Raji (cell line): ENCODE data around the gene PPHLN1.

Source experiments
- POLR2A ChIP-seq: IDR thresholded peaks from 2 replicates; pipeline ENCODE4 v1.6.1; 2011; ENCODE audit warnings: low read depth, low read length, control low read depth; ENCODE audit not compliant: insufficient read depth

The PPHLN1 gene

DNA sequence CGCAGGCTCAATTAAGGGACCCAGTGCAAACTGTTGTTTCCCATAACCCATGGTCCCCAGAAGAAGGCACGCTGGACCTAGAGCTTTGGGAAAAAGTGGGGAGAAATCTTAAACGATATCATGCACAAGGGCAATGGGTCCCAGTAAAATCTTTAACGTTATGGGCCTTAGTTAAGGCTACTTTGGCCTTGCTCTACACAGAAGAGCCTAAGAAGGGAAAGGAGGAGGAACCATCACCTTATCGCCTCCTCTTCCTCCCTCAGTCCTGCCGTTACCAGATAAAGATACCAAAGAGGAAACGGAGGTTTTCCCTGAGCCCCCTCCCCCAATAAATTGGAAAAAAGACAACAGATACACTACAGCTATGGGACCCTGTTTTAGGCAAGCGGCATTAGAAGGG is 116.9 kb downstream of the PPHLN1 start:
- no peak for TF ChIP-seq POLR2A

DNA sequence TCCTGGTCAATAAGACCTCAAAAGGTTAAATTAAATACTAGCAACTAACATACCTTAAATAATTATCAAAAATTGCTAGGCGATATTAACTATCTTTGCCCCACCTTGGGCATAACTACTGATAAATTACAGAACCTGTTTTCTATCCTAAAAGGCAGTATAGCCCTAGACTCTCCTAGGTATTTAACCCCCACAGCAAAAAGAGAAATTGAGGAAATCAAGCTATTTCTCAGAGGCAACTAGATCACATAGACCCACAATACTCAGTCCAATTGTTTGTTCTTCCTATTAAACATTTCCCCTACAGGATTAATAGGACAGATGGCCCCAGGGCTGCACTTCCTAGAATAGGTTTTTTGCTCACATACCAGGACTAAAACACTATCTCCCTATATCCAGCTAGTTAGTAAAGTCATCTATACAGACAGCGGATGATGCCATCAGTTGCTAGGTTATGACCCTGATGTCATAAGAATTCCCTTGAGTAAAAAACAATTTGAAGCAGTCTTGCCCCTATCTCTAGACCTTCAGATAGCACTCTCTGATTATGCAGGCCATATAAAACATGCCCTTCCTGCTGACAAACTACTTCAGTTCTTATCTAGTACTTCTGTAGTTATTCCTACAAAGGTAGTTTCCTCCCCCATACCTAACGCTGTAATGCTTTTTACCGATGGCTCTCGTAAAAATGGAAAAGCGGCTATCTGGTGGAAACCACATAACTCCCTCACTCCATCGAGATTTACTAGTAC is 118.4 kb downstream of the PPHLN1 start:
- TF ChIP-seq POLR2A, result no peak

DNA sequence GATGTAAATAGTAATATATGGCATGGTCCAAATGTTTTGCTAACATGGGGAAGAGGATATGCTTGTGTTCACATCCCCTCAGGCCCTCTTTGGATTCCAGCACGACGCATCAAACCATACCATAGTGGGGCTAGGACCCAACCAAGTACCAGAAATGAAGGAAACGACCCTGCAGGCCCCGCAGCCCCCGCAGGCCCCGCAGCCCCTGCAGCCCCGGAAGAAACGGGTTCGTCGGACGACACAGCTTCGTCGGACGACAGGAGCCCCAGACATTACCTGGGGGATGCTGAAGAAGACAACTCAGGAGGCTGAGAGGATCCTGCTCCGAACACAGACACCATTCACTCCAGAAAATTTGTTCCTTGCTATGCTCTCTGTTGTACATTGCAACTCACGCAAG is 119.9 kb downstream of the PPHLN1 start:
- TF ChIP-seq POLR2A, result no peak

DNA sequence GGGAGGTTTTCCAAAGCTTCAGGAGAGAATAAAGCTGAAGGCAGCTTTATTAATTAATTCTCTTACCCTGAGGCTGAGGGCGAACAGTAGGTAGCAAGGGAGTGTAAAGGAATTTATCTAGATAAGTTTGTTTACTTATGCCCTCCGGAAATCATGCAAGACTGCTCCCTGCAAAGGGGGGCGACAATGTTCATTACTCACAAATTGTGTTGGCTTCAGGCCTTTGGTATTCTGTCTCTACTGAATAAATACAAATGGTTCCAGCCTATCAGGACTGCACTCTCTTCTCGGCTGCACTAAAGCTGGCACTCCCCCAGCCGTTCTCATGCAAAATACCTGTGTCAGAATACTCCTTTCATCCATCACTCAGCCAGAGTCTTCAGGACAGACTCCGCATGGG is 120.8 kb downstream of the PPHLN1 start:
- no peak for TF ChIP-seq POLR2A

DNA sequence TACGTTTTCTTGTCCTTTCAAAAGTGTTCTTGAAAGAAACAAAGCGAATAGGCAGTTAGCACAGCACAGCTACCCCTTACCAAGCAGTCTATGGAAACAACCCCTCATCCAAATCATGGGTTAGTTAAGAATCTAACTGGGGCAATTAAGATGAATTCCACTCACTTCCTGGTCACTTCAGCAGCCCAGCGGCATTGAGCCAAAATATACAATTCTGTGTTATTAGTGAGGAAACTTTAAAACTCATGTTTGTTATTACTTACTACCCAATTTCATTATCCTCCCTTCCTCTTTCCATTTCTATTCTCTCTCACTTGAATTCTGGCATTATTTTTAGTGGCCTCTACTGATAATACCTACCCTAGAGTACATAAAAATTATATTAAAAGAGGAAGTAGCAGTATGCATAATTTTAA is 121.4 kb downstream of the PPHLN1 start:
- no peak for TF ChIP-seq POLR2A

DNA sequence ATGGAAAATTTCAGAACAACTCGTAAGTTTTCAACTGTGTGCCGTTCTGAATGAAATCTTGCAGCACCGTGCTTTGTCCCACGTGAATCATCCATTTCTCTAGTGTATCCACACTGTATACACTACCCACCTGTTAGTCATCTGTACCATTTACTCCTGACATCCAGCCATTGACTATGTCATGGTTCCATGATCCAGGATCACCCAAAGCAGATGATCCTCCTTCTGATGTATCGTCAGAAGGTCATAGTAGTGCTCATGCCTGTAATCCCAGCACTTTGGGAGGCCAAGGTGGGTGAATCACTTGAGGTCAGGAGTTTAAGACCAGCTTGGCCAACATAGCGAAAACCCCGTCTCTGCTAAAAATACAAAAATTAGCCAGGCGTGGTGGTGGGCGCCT is 122.9 kb downstream of the PPHLN1 start:
- no peak for TF ChIP-seq POLR2A

DNA sequence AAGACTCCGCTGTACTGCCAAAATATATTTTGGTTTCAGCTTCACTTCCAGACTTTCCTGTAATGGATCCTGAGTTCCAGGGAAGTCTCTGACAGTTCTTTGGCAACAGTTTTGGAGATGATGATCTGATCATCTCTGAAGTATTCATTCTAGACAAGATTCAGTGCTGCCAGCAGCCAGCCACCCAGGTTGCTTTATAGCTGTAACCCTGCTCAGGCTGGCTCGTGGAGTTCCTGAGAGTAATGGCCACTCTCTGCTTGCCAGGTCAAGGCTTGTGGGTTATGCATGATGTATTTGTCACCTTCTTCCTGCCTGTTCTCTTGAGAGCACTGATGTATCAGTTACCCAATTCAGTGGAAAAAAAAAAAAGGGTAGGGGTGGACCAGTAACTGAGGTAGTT is 124.3 kb downstream of the PPHLN1 start:
- no peak for TF ChIP-seq POLR2A

DNA sequence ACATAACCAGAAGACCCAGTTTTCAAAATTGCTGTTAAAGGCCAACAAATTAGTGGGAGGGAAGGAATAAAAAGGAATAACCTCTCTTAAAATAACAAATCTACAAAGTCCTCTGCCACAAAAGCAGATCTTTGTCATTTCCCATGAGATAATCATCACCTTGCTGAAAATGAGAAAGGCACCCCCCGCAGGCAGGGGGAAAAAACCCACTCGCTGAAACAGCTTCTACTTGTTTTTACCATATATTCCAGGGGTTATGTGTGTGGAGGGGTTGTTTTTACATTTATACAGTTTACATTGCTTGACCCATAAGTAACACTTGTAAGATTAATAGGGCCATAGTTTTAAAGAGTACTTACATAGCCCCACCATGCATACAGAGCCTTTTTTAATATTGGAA is 132.6 kb downstream of the PPHLN1 start:
- TF ChIP-seq POLR2A, result no peak

DNA sequence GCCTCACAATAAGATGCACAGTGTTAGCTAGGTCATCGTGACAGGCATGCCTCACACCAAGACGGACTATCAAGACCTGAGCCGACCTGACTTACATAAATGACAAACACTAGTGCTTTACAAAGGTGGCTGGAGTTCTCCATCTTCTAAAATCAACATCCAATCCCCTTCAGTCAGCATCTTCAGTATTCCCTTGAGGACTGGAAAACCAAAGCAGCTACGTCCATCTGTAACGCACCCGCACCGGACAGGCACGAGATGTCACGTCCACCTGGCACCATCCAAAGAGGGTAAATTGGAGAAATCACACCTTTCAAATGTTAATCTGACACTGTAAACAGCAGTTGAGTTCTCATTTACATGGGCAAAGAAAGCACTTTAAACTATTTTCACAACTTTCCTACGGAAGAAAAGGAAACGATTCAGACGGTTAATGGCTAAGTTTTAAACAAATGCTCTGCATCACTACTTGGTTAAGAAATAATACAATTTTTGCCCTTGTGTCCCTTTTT is 133.4 kb downstream of the PPHLN1 start:
- no peak for TF ChIP-seq POLR2A

DNA sequence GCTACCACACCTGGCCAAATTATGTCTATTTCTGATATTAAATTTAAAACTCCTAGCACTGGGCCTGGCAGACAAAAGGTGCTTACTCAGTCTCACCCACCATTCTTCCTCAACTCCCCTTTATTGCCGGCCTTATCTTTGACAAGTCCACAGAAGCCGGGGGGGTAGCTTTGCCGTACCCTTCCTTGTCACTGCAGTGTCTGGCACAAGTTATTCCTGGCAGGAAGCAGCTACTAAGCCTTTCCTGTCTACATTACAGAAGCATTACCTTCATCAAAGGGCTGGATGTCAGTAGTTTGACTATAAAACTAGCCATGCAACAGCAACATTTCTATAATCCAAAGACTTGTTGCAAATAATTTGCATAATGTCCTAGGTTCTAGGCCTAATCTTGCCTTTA is 136.5 kb downstream of the PPHLN1 start:
- TF ChIP-seq POLR2A, result no peak

DNA sequence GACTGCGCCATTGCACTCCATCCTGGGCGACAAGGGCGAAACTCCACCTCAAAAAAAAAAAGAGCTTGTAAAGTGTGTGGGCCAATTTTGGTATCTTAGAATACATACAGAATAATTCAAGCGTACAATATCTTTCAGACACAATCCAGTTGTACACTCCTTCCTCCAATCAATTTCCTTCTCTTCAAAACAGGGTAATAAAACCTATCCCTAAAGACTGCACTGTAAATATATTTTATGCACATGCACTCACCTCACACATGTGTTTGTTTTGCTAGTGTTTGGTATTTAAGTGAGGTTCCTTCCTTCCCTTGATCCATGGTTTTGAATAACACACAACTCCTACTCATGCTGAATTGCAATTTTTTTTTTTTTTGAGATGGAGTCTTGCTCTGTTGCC is 137.7 kb downstream of the PPHLN1 start:
- TF ChIP-seq POLR2A, result no peak

DNA sequence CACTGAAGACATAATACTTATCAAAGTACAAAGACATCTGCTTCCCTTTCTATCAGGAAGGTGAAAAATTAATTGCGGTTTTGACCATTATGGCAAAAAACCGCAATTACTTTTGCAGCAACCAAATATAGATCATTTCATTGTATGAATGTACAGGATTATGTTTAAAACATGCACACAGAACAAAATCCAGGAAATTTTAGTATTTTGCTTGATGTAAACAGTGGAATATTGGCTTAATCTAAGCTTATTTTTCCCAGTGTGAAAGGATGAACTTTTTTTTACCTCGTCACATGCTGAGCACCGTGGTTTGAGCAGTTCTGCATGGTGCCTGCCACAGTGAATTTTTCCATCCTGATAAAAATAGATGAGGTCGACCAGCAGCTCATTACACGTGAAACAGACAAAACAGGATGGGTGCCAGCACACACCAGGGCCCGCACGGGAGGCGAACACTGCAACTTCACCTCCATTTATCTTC is 142.4 kb downstream of the PPHLN1 start:
- TF ChIP-seq POLR2A, result 0 out of 2 replicates have a peak, but pooled peaks have one; percentile 5

DNA sequence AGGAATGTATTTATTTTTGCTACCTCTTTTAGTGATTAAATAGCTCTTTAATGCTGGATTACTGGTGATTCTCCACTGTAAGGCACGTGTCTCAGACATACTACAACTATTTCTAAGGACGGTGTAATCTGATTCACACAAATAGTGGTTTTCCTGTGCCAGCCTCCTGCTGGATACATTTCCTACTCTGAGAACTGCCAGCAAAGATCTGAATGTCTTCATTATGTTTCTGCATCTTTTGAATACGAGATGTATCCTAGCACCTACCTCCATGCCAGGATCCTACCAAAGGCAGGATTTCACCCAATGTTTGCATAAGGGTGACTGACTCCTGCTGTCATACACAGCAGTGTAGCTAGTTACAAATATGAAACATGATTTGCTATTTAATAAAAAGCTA is 143.0 kb downstream of the PPHLN1 start:
- no peak for TF ChIP-seq POLR2A

DNA sequence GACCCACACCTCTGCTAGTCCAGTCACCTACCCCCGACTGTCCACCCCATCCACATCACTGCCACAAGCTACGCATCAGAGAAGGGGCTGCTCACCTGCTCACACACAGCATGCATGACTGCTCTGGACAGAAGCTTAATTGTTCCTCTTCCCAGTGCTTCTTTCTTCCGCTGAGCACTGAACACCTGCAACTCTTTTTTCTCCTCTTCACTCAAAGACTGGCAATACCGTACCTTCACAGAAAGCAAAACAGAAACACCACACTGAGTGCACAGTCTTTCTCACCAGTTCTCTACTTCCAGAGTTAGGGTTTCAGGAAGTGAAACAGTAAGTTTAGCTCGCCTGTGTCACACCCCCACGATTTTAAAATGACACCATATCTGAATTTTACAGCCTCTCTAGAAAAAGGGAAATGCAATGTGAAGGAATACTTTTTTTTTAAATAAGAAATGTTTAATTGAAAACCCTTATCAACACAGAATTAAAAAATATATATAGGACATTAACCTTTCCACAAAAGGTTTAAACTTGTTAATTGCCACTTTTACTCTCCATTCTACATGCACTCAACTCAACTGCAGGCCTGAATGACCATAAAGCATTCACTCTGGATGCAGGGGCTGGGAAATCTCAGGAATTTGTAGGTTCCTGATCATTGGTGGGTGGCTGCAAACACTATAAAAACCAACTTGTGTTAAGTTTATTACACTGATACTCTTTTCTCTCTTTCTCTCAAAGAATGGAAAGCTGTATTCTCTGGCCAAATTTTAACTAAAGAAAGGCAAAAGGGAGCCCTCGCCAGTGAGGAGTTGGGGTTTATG is 143.6 kb downstream of the PPHLN1 start:
- TF ChIP-seq POLR2A, result 0 out of 2 replicates have a peak, but pooled peaks have one; percentile 15

DNA sequence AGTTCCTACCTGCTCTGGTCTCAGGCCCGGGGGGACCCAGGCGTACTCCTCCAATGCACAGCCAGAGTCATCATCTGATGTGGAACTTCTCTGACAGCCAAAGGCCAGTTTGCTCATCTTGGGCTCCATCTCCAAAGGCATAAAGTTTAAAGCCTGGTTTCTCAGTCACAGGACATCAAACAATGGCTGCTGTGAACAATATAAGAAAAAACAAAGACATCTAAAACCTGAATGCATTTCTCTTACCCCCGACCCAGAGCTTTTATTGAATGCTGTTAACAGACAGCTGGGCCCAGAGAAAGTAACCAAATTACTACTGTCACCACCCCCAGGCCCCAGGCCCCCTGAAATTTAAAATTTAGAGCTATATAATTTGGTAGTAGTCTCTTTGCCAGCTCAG is 146.4 kb downstream of the PPHLN1 start:
- TF ChIP-seq POLR2A, result no peak

DNA sequence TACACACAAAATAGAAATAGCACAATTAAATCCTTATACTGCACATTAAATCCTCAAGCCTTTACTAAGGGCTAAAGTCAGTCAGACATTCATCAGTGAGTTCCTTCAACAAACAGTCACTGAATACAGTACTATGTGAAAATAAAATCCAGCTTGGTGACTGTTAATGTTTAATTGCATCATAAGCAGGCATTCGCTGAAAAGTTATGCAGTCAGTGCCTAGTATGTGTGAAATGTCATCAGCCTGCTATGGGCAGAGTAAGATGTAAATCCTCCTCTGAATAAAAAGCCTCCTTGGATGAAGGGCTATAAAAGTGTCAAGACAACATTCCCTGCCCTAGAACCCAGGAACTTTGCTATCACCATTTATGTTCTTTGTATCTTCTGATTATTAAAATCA is 147.2 kb downstream of the PPHLN1 start:
- TF ChIP-seq POLR2A, result no peak
